ENCODE data around the gene CATSPERZ. TPM values are rescaled to one million over a fixed set of nuclear protein-coding genes. Genes with fewer than 3 reads are reported as not detected.
"Not testable (repeated sequence)": the region's sequence is repeated elsewhere in the genome, so short reads cannot be mapped to it uniquely, and the experiment has no call there.

CATSPERZ gene
- total RNA-seq, 1 donor from 2014 or later = not detected

GRCh38 chr11:64321533-64321932 is 21.4 kb downstream of the CATSPERZ start:
- Mint-ChIP-seq H3K27me3 (no peaks in the 10 kb centered on the region), H3K36me3 (ENCODE audit: low read depth) (peaks cover 32% of the 10 kb centered on the region), H3K4me1 (peaks cover 20% of the 10 kb centered on the region), H3K27ac (no peak overlapping the region), H3K9me3 (no peaks in the 10 kb centered on the region), H3K4me3 (no peak overlapping the region)
- no peak for TF ChIP-seq CTCF (IDR thresholded peaks at IDR 0.05)
- ChIA-PET CTCF (no interaction called here), POLR2A (no interaction called here)
- ATAC-seq (ENCODE audit: low read depth) (no peak), DNase-seq (no peak)
- intact Hi-C loops (cut with micrococcal nuclease) = no loop called here

- POLR2A ChIA-PET = interaction anchor here (1.5 kb wide), 1 partner anchor 13 kb away, joined by 4 read pairs; no protein-coding TSS in a partner anchor
- Mint-ChIP-seq H3K9me3 (peaks cover 1% of the 10 kb centered on the region), H3K27ac (no peak overlapping the region), H3K36me3 (ENCODE audit: low read depth) (peaks cover 18% of the 10 kb centered on the region), H3K4me1 (peaks cover 14% of the 10 kb centered on the region), H3K27me3 (no peaks in the 10 kb centered on the region), H3K4me3 (no peak overlapping the region)
- DNase-seq = no peak
- intact Hi-C loops (cut with micrococcal nuclease) = no loop called here
- TF ChIP-seq CTCF (IDR thresholded peaks at IDR 0.05) = no peak
- CTCF ChIA-PET = no interaction called here
- ATAC-seq (ENCODE audit: low read depth) = no peak
These were observed 22.7 kb downstream of the CATSPERZ start for GRCh38 chr11:64322925-64323260.

GRCh38 chr11:64323373-64323772 is 23.2 kb downstream of the CATSPERZ start:
- POLR2A ChIA-PET = interaction anchor here (1.5 kb wide), 1 partner anchor 12 kb away, joined by 4 read pairs; no protein-coding TSS in a partner anchor
- no peak for DNase-seq
- no peaks in the 10 kb centered on the region for H3K27me3 Mint-ChIP-seq
- H3K27ac Mint-ChIP-seq = no peak overlapping the region
- TF ChIP-seq CTCF (IDR thresholded peaks at IDR 0.05) = no peak
- CTCF ChIA-PET = no interaction called here
- peaks cover 10% of the 10 kb centered on the region for H3K4me1 Mint-ChIP-seq
- peaks cover 16% of the 10 kb centered on the region for H3K36me3 Mint-ChIP-seq (ENCODE audit: low read depth)
- intact Hi-C loops (cut with micrococcal nuclease) = no loop called here
- H3K4me3 Mint-ChIP-seq = no peak overlapping the region
- no peak for ATAC-seq (ENCODE audit: low read depth)
- peaks cover 1% of the 10 kb centered on the region for H3K9me3 Mint-ChIP-seq

- H3K27ac Mint-ChIP-seq; intact Hi-C loops (cut with micrococcal nuclease); H3K9me3 Mint-ChIP-seq; CTCF ChIA-PET; H3K27me3 Mint-ChIP-seq; H3K4me3 Mint-ChIP-seq; DNase-seq; H3K4me1 Mint-ChIP-seq; ATAC-seq (ENCODE audit: low read depth): not testable (repeated sequence)
- POLR2A ChIA-PET = interaction anchor here (1.5 to 2.2 kb wide), 2 partner anchors 12 kb away, joined by 4 to 8 read pairs; no protein-coding TSS in a partner anchor
- H3K36me3 Mint-ChIP-seq (ENCODE audit: low read depth) = peaks cover 16% of the 10 kb centered on the region
These were observed 23.8 kb downstream of the CATSPERZ start for GRCh38 chr11:64323984-64324383.

GRCh38 chr11:64324692-64325469 is 24.7 kb downstream of the CATSPERZ start:
- ChIA-PET POLR2A (interaction anchor here (0.6 to 2.2 kb wide), 2 partner anchors 11 to 356 kb away, joined by 4 to 8 read pairs; no protein-coding TSS in a partner anchor), CTCF (interaction anchor here (1.5 kb wide), 1 partner anchor 30 kb away, joined by 4 read pairs; no protein-coding TSS in a partner anchor)
- no peak for TF ChIP-seq CTCF (IDR thresholded peaks at IDR 0.05)
- DNase-seq (no peak), ATAC-seq (ENCODE audit: low read depth) (no peak)
- Mint-ChIP-seq H3K9me3 (peaks cover 1% of the 10 kb centered on the region), H3K4me3 (no peak overlapping the region), H3K4me1 (peaks cover 2% of the 10 kb centered on the region), H3K27me3 (no peaks in the 10 kb centered on the region), H3K27ac (no peak overlapping the region), H3K36me3 (ENCODE audit: low read depth) (peaks cover 16% of the 10 kb centered on the region)
- intact Hi-C loops (cut with micrococcal nuclease) = no loop called here

All from activated B cell treated with CpG ODN at 0.5 μM for 24 hours (primary cell).